Activated CD4-positive, CD25-positive, alpha-beta regulatory T cell treated with anti-CD3 and anti-CD28 coated beads, Interleukin-2, amount 50 U/mL, for 72 hours (primary cell): Measurements from ENCODE around the gene SFTA2.
A peak's percentile ranks its signal among the peaks of the same experiment; 100 is the strongest.

Experiments used
- DNase-seq: peaks from one replicate; pipeline ENCODE4 v3.0.0; 2021

SFTA2 gene

GRCh38 chr6:30889921-30890645 is 41.9 kb downstream of the SFTA2 start:
- DNase-seq: peak; percentile 5

- no peak for DNase-seq
These were observed 42.5 kb downstream of the SFTA2 start for GRCh38 chr6:30889496-30889885.

- DNase-seq: no peak
These were observed 43.0 kb downstream of the SFTA2 start for GRCh38 chr6:30888816-30889495.

- no peak for DNase-seq
These were observed 43.8 kb downstream of the SFTA2 start for GRCh38 chr6:30887901-30888815.

- peak; percentile 0 for DNase-seq
These were observed 45.1 kb downstream of the SFTA2 start for GRCh38 chr6:30886897-30887255.

- peak; percentile 26 for DNase-seq
These were observed 45.7 kb downstream of the SFTA2 start for GRCh38 chr6:30885999-30886896.

- DNase-seq: peak; percentile 26
These were observed 46.4 kb downstream of the SFTA2 start for GRCh38 chr6:30885481-30885998.

GRCh38 chr6:30884521-30885480 is 47.2 kb downstream of the SFTA2 start:
- peak; percentile 45 for DNase-seq

- peak; percentile 40 for DNase-seq
These were observed 48.1 kb downstream of the SFTA2 start, which contains the start of gene DDR1 for GRCh38 chr6:30883685-30884520. TSS of gene DDR1 (plus strand) at chr6:30884519. CDS start at chr6:30888730, 4,211 bp downstream.

- peak; percentile 29 for DNase-seq
These were observed 48.9 kb downstream of the SFTA2 start for GRCh38 chr6:30882759-30883684.

GRCh38 chr6:30882204-30882758 is 49.7 kb downstream of the SFTA2 start:
- peak; percentile 25 for DNase-seq

- DNase-seq: peak; percentile 27
These were observed 50.4 kb downstream of the SFTA2 start for GRCh38 chr6:30881392-30882203.
